GM12878 (cell line): Measurements from ENCODE around the gene TBX15. TPM values are rescaled to one million over a fixed set of nuclear protein-coding genes. Genes with fewer than 3 reads are reported as not detected.

Experiments
- ATAC-seq: fragments of 200-7000 bp; cut with Tn5 transposase; 3 replicates; pipeline ENCODE4 v1.9.1; 2020; ENCODE audit warnings: mild to moderate bottlenecking, moderate library complexity
- BruUV-seq: library from RNA; stranded (reverse); fragments of 400-500 nt; replicated peaks from 2 replicates; lab custom pipeline; 2021; lab: Mats Ljungman, UMichigan
- CTCF ChIA-PET: fragments of 300-600 bp; sonication (Branson Sonifier 250); formaldehyde crosslinking; extraction: SDS; loops from one replicate; lab custom pipeline; 2021; ENCODE audit warnings: inconsistent platforms; lab: Yijun Ruan, JAX
- POLR2A ChIA-PET: fragments of 350-600 bp; formaldehyde crosslinking; extraction: SDS; loops from one replicate; lab custom pipeline; 2021; ENCODE audit warnings: inconsistent platforms; lab: Charles Lee
- RAD21 ChIA-PET: fragments of 300-600 bp; sonication (Branson Sonifier 250); formaldehyde crosslinking; loops from one replicate; lab custom pipeline; 2023; ENCODE audit warnings: antibody characterized with exemption; ENCODE audit not compliant: unreplicated experiment; lab: Charles Lee
- SMC1A ChIA-PET: fragments of 300-600 bp; sonication (Branson Sonifier 250); formaldehyde crosslinking; loops from one replicate; lab custom pipeline; 2023; ENCODE audit not compliant: unreplicated experiment, uncharacterized antibody; lab: Charles Lee
- DNase-seq: peaks from one replicate; pipeline ENCODE4 v3.0.0-alpha.2; 2011; ENCODE audit warnings: low read depth, low spot score
- FAIRE-seq: peaks from 3 replicates; lab custom pipeline; 2011; peaks lifted over from hg19 to GRCh38; lab: Jason Lieb, UNC
- H2AFZ ChIP-seq: 2 replicates; pipeline ENCODE4 v1.6.0; 2011; ENCODE audit warnings: low read depth, low read length, control low read depth; ENCODE audit not compliant: control insufficient read depth
- H3K27ac ChIP-seq: 2 replicates; pipeline ENCODE4 v1.5.1; 2011; ENCODE audit warnings: control low read depth; ENCODE audit not compliant: control insufficient read depth, insufficient read depth
- H3K27me3 ChIP-seq, 2 experiments: replicated peaks in 1 of 2; 2 replicates each; pipeline versions ENCODE4 v1.6.0 to v1.6.1; 2011; ENCODE audit warnings: low read length in 1 of 2; ENCODE audit not compliant: control insufficient read depth in 2 of 2, insufficient read depth in 2 of 2
- H3K36me3 ChIP-seq, 2 experiments: 2 replicates each; pipeline ENCODE4 v1.5.1; 2011; ENCODE audit warnings: low read length in 1 of 2; ENCODE audit not compliant: control insufficient read depth in 2 of 2, insufficient read depth in 2 of 2
- H3K4me1 ChIP-seq: 2 replicates; pipeline ENCODE4 v1.6.1; 2011; ENCODE audit warnings: mild to moderate bottlenecking, low read length, moderate library complexity, mixed read lengths; ENCODE audit not compliant: control insufficient read depth, insufficient read depth
- H3K4me2 ChIP-seq: 2 replicates; pipeline ENCODE4 v1.6.0; 2011; ENCODE audit warnings: control low read depth; ENCODE audit not compliant: control insufficient read depth, insufficient read depth
- H3K4me3 ChIP-seq: fragments of 200-600 bp; sonication (generic); 2 replicates; pipeline ENCODE4 v1.5.1; 2016
- H3K79me2 ChIP-seq: 2 replicates; pipeline ENCODE4 v1.6.0; 2011; ENCODE audit warnings: low read length; ENCODE audit not compliant: control insufficient read depth, insufficient read depth
- H3K9ac ChIP-seq: 2 replicates; pipeline ENCODE4 v1.8.0; 2011; ENCODE audit warnings: low read length, control low read depth, mixed read lengths; ENCODE audit not compliant: control insufficient read depth, insufficient read depth
- H3K9me3 ChIP-seq: replicated peaks from 3 replicates; pipeline ENCODE4 v1.5.1; 2011; ENCODE audit warnings: mild to moderate bottlenecking, low read length; ENCODE audit not compliant: control insufficient read depth, insufficient read depth
- H4K20me1 ChIP-seq: 2 replicates; pipeline ENCODE4 v1.6.0; 2011; ENCODE audit not compliant: control insufficient read depth, insufficient read depth
- E4F1 ChIP-seq: fragments of 450-650 bp; IDR thresholded peaks from 2 replicates; pipeline ENCODE4 v1.6.1; 2018; ENCODE audit warnings: borderline replicate concordance, mild to moderate bottlenecking; ENCODE audit not compliant: partially characterized antibody
- EGR1 ChIP-seq, 2 experiments: IDR thresholded peaks; 1 replicate in 1 of 2; 2 replicates in 1 of 2; pipeline ENCODE4 v1.6.1; 2011 to 2012; ENCODE audit warnings: low read depth in 2 of 2, low read length in 2 of 2, borderline replicate concordance in 1 of 2, mild to moderate bottlenecking in 1 of 2, moderate library complexity in 1 of 2
- PAX5 ChIP-seq: IDR thresholded peaks from 2 replicates; pipeline ENCODE4 v1.6.1; 2011; ENCODE audit warnings: low read depth, low read length, borderline replicate concordance
- POLR2AphosphoS5 ChIP-seq: IDR thresholded peaks from 2 replicates; pipeline ENCODE4 v1.6.1; 2011; ENCODE audit warnings: mild to moderate bottlenecking, low read length, inconsistent platforms
- REST ChIP-seq: IDR thresholded peaks from 2 replicates; pipeline ENCODE4 v1.6.1; 2012; ENCODE audit warnings: mild to moderate bottlenecking, low read depth, low read length
- SP1 ChIP-seq: IDR thresholded peaks from one replicate; pipeline ENCODE4 v1.6.1; 2011; ENCODE audit warnings: low read depth, low read length
- TARDBP ChIP-seq: IDR thresholded peaks from 2 replicates; pipeline ENCODE4 v1.6.1; 2016; ENCODE audit warnings: borderline replicate concordance
- WRNIP1 ChIP-seq: IDR thresholded peaks from 2 replicates; pipeline ENCODE4 v1.6.1; 2011; ENCODE audit warnings: low read depth, low read length, improper control_type of control experiment, borderline replicate concordance
- WGBS: methylation state at CpG from one replicate; pipeline ENCODE4 v1.1.6; 2016; ENCODE audit warnings: low lambda C conversion rate; ENCODE audit not compliant: insufficient replicate concordance, insufficient coverage; ENCODE audit errors: missing lambda C conversion rate; 5-methylcytosine and 5-hydroxymethylcytosine counted together
- in situ Hi-C: fragments of 300-500 bp; cut with MboI; formaldehyde crosslinking; loops from 9 replicates; pipeline ENCODE4 v1.14.3; 2018; ENCODE audit warnings: mixed read lengths
- intact Hi-C: fragments of 100-400 bp; cut with micrococcal nuclease; formaldehyde crosslinking; loops from one replicate; pipeline ENCODE4 v1.14.2; 2022; ENCODE audit not compliant: unreplicated experiment
- polyA plus RNA-seq, 11 experiments: library from polyadenylated mRNA; depleted of rRNA in 4 of 11; unstranded in 6 of 11; stranded (reverse) in 5 of 11; fragments of >200 nt; fragmentation: Nextera tagmentation in 4 of 11; fragmentation: Illumina TruSeq in 1 of 11; extraction: Ambion mirVana in 4 of 11; extraction: Trizol in 1 of 11; gene quantifications; 1 replicate in 1 of 11; 2 replicates in 10 of 11; pipeline versions ENCODE4 v1.2.1 to v1.2.3, GENCODE V29; 2011 to 2016; ENCODE audit warnings: inconsistent platforms in 2 of 11, missing spikeins in 2 of 11, low read depth in 1 of 11
- total RNA-seq, 4 experiments: library from RNA; depleted of rRNA in 3 of 4; stranded (reverse); fragments of >200 nt in 3 of 4; fragmentation: Illumina TruSeq in 1 of 4; extraction: Trizol in 1 of 4; gene quantifications; 2 replicates each; pipeline versions ENCODE4 v1.2.1 to v1.2.3, GENCODE V29; 2013 to 2021

The TBX15 gene
- total and polyA plus RNA-seq, 10 of the 15 experiments (the other 5 are each of a cell fraction or from before 2014, with no cell fraction given): 0.64 to 9.4 (median 0.99) TPM

GRCh38 chr1:118963138-118963455, 25.0 kb downstream of the TBX15 start:
- in situ Hi-C loops: loop anchor here (5.0 kb wide), 1 partner anchor 51 kb away; no protein-coding TSS in a partner anchor
- ChIA-PET SMC1A (no interaction called here), CTCF (no interaction called here)

More at GRCh38 chr1:118963138-118963455, 25.0 kb downstream of the TBX15 start:
- DNase-seq (no peak), FAIRE-seq (no peak), ATAC-seq (no peak)
- no peak overlapping the region for H3K4me2 ChIP-seq
- no peak overlapping the region for H2AFZ ChIP-seq
- H3K4me1 ChIP-seq: peaks cover 11% of the 10 kb centered on the region
- no peaks in the 10 kb centered on the region for H3K27me3 ChIP-seq
- H3K9ac ChIP-seq: no peak overlapping the region
- no peak overlapping the region for H3K27ac ChIP-seq
- H3K79me2 ChIP-seq: no peaks in the 10 kb centered on the region
- no peaks in the 10 kb centered on the region for H3K36me3 ChIP-seq
- ChIA-PET POLR2A (no interaction called here), RAD21 (no interaction called here)
- WGBS: 3% methylated on average over 2 of the region's 2 CpGs
- H3K9me3 ChIP-seq: no peaks in the 10 kb centered on the region
- no peaks in the 10 kb centered on the region for H4K20me1 ChIP-seq
- no peak overlapping the region for H3K4me3 ChIP-seq
- TF ChIP-seq SP1 (no peak), TARDBP (no peak), PAX5 (no peak), WRNIP1 (no peak), REST (no peak), E4F1 (no peak), EGR1 (IDR thresholded peaks at IDR 0.05; ENCODE audit: borderline replicate concordance in 1 of 2, low read depth in 2 of 2, low read length in 2 of 2) (no peak), POLR2AphosphoS5 (no peak)
- intact Hi-C loops: loop anchor here (5.0 kb wide), 1 partner anchor 46 kb away; no protein-coding TSS in a partner anchor
- BruUV-seq: no TSS peak
